GM12878 (cell line): ENCODE data around the gene SETD9. TPM values are rescaled to one million over a fixed set of nuclear protein-coding genes. Genes with fewer than 3 reads are reported as not detected.

Experiments used
- ATAC-seq: fragments of 200-7000 bp; cut with Tn5 transposase; 3 replicates; pipeline ENCODE4 v1.9.1; 2020; ENCODE audit warnings: mild to moderate bottlenecking, moderate library complexity
- BruUV-seq: library from RNA; stranded (reverse); fragments of 400-500 nt; replicated peaks from 2 replicates; lab custom pipeline; 2021; lab: Mats Ljungman, UMichigan
- CTCF ChIA-PET: fragments of 300-600 bp; sonication (Branson Sonifier 250); formaldehyde crosslinking; extraction: SDS; loops from one replicate; lab custom pipeline; 2021; ENCODE audit warnings: inconsistent platforms; lab: Yijun Ruan, JAX
- POLR2A ChIA-PET: fragments of 350-600 bp; formaldehyde crosslinking; extraction: SDS; loops from one replicate; lab custom pipeline; 2021; ENCODE audit warnings: inconsistent platforms; lab: Charles Lee
- RAD21 ChIA-PET: fragments of 300-600 bp; sonication (Branson Sonifier 250); formaldehyde crosslinking; loops from one replicate; lab custom pipeline; 2023; ENCODE audit warnings: antibody characterized with exemption; ENCODE audit not compliant: unreplicated experiment; lab: Charles Lee
- SMC1A ChIA-PET: fragments of 300-600 bp; sonication (Branson Sonifier 250); formaldehyde crosslinking; loops from one replicate; lab custom pipeline; 2023; ENCODE audit not compliant: unreplicated experiment, uncharacterized antibody; lab: Charles Lee
- DNase-seq: peaks from one replicate; pipeline ENCODE4 v3.0.0-alpha.2; 2011; ENCODE audit warnings: low read depth, low spot score
- FAIRE-seq: peaks from 3 replicates; lab custom pipeline; 2011; peaks lifted over from hg19 to GRCh38; lab: Jason Lieb, UNC
- H2AFZ ChIP-seq: 2 replicates; pipeline ENCODE4 v1.6.0; 2011; ENCODE audit warnings: low read depth, low read length, control low read depth; ENCODE audit not compliant: control insufficient read depth
- H3K27ac ChIP-seq: 2 replicates; pipeline ENCODE4 v1.5.1; 2011; ENCODE audit warnings: control low read depth; ENCODE audit not compliant: control insufficient read depth, insufficient read depth
- H3K27me3 ChIP-seq, 2 experiments: replicated peaks in 1 of 2; 2 replicates each; pipeline versions ENCODE4 v1.6.0 to v1.6.1; 2011; ENCODE audit warnings: low read length in 1 of 2; ENCODE audit not compliant: control insufficient read depth in 2 of 2, insufficient read depth in 2 of 2
- H3K36me3 ChIP-seq, 2 experiments: 2 replicates each; pipeline ENCODE4 v1.5.1; 2011; ENCODE audit warnings: low read length in 1 of 2; ENCODE audit not compliant: control insufficient read depth in 2 of 2, insufficient read depth in 2 of 2
- H3K4me1 ChIP-seq: 2 replicates; pipeline ENCODE4 v1.6.1; 2011; ENCODE audit warnings: mild to moderate bottlenecking, low read length, moderate library complexity, mixed read lengths; ENCODE audit not compliant: control insufficient read depth, insufficient read depth
- H3K4me2 ChIP-seq: 2 replicates; pipeline ENCODE4 v1.6.0; 2011; ENCODE audit warnings: control low read depth; ENCODE audit not compliant: control insufficient read depth, insufficient read depth
- H3K4me3 ChIP-seq: fragments of 200-600 bp; sonication (generic); 2 replicates; pipeline ENCODE4 v1.5.1; 2016
- H3K79me2 ChIP-seq: 2 replicates; pipeline ENCODE4 v1.6.0; 2011; ENCODE audit warnings: low read length; ENCODE audit not compliant: control insufficient read depth, insufficient read depth
- H3K9ac ChIP-seq: 2 replicates; pipeline ENCODE4 v1.8.0; 2011; ENCODE audit warnings: low read length, control low read depth, mixed read lengths; ENCODE audit not compliant: control insufficient read depth, insufficient read depth
- H3K9me3 ChIP-seq: replicated peaks from 3 replicates; pipeline ENCODE4 v1.5.1; 2011; ENCODE audit warnings: mild to moderate bottlenecking, low read length; ENCODE audit not compliant: control insufficient read depth, insufficient read depth
- H4K20me1 ChIP-seq: 2 replicates; pipeline ENCODE4 v1.6.0; 2011; ENCODE audit not compliant: control insufficient read depth, insufficient read depth
- ESRRA ChIP-seq: IDR thresholded peaks from 2 replicates; pipeline ENCODE4 v1.6.1; 2012; ENCODE audit warnings: mild to moderate bottlenecking, low read length, improper control_type of control experiment
- ETV6 ChIP-seq, 2 experiments: fragments of 450-650 bp in 1 of 2; IDR thresholded peaks in 1 of 2; conservative IDR thresholded peaks in 1 of 2; 2 replicates each; pipeline ENCODE4 v1.6.1; 2014; ENCODE audit warnings: antibody characterized with exemption in 1 of 2, borderline replicate concordance in 1 of 2, low read depth in 1 of 2, mild to moderate bottlenecking in 1 of 2, moderate library complexity in 1 of 2
- MEF2B ChIP-seq: fragments of 450-650 bp; IDR thresholded peaks from 2 replicates; pipeline ENCODE4 v1.6.1; 2018; ENCODE audit warnings: mild to moderate bottlenecking, moderate library complexity; ENCODE audit not compliant: partially characterized antibody, poor library complexity, severe bottlenecking
- MTA3 ChIP-seq: IDR thresholded peaks from 2 replicates; pipeline ENCODE4 v1.6.1; 2012; ENCODE audit warnings: low read length, inconsistent platforms, borderline replicate concordance
- MXI1 ChIP-seq: fragments of 150-350 bp; IDR thresholded peaks from 2 replicates; pipeline ENCODE4 v1.6.1; 2011; ENCODE audit warnings: low read depth, mild to moderate bottlenecking, inconsistent platforms, low read length, improper control_type of control experiment
- NR2C1 ChIP-seq: fragments of 450-650 bp; IDR thresholded peaks from 2 replicates; pipeline ENCODE4 v1.6.1; 2017; ENCODE audit warnings: antibody characterized with exemption, mild to moderate bottlenecking, moderate library complexity
- PAX5 ChIP-seq: IDR thresholded peaks from 2 replicates; pipeline ENCODE4 v1.6.1; 2011; ENCODE audit warnings: low read depth, low read length, borderline replicate concordance
- PBX3 ChIP-seq: IDR thresholded peaks from 2 replicates; pipeline ENCODE4 v1.6.1; 2011; ENCODE audit warnings: mild to moderate bottlenecking, low read depth, low read length, moderate library complexity; ENCODE audit not compliant: insufficient replicate concordance
- POU2F2 ChIP-seq: IDR thresholded peaks from 3 replicates; pipeline ENCODE4 v1.6.1; 2011; ENCODE audit warnings: low read depth, mild to moderate bottlenecking, low read length, borderline replicate concordance
- RAD21 ChIP-seq: IDR thresholded peaks from 2 replicates; pipeline ENCODE4 v1.6.1; 2011; ENCODE audit warnings: mild to moderate bottlenecking, low read depth, low read length, moderate library complexity; ENCODE audit not compliant: insufficient read depth
- RB1 ChIP-seq: fragments of 450-650 bp; formaldehyde crosslinking; IDR thresholded peaks from 2 replicates; pipeline ENCODE4 v1.6.1; 2017; ENCODE audit warnings: mild to moderate bottlenecking, borderline replicate concordance
- SIX5 ChIP-seq: IDR thresholded peaks from 2 replicates; pipeline ENCODE4 v1.6.1; 2011; ENCODE audit warnings: mild to moderate bottlenecking, low read depth, low read length, moderate library complexity; ENCODE audit not compliant: severe bottlenecking
- SMAD5 ChIP-seq: IDR thresholded peaks from 2 replicates; pipeline ENCODE4 v1.6.1; 2016; ENCODE audit warnings: antibody characterized with exemption, low read depth
- SMC3 ChIP-seq: IDR thresholded peaks from 2 replicates; pipeline ENCODE4 v1.6.1; 2011; ENCODE audit warnings: low read length, improper control_type of control experiment, borderline replicate concordance
- SREBF1 ChIP-seq: IDR thresholded peaks from 2 replicates; pipeline ENCODE4 v1.6.1; 2012; ENCODE audit warnings: mild to moderate bottlenecking, low read length
- SUPT20H ChIP-seq: IDR thresholded peaks from 2 replicates; pipeline ENCODE4 v1.6.1; 2011; ENCODE audit warnings: low read depth, mild to moderate bottlenecking, low read length, moderate library complexity, borderline replicate concordance; ENCODE audit not compliant: control insufficient read depth
- TARDBP ChIP-seq: IDR thresholded peaks from 2 replicates; pipeline ENCODE4 v1.6.1; 2016; ENCODE audit warnings: borderline replicate concordance
- ZNF24 ChIP-seq: fragments of 450-650 bp; IDR thresholded peaks from 2 replicates; pipeline ENCODE4 v1.6.1; 2017; ENCODE audit warnings: antibody characterized with exemption, mild to moderate bottlenecking
- ZNF592 ChIP-seq: fragments of 450-650 bp; IDR thresholded peaks from 2 replicates; pipeline ENCODE4 v1.6.1; 2017; ENCODE audit warnings: mild to moderate bottlenecking, moderate library complexity
- WGBS: methylation state at CpG from one replicate; pipeline ENCODE4 v1.1.6; 2016; ENCODE audit warnings: low lambda C conversion rate; ENCODE audit not compliant: insufficient replicate concordance, insufficient coverage; ENCODE audit errors: missing lambda C conversion rate; 5-methylcytosine and 5-hydroxymethylcytosine counted together
- in situ Hi-C: fragments of 300-500 bp; cut with MboI; formaldehyde crosslinking; loops from 9 replicates; pipeline ENCODE4 v1.14.3; 2018; ENCODE audit warnings: mixed read lengths
- intact Hi-C: fragments of 100-400 bp; cut with micrococcal nuclease; formaldehyde crosslinking; loops from one replicate; pipeline ENCODE4 v1.14.2; 2022; ENCODE audit not compliant: unreplicated experiment
- polyA plus RNA-seq, 11 experiments: library from polyadenylated mRNA; depleted of rRNA in 4 of 11; unstranded in 6 of 11; stranded (reverse) in 5 of 11; fragments of >200 nt; fragmentation: Nextera tagmentation in 4 of 11; fragmentation: Illumina TruSeq in 1 of 11; extraction: Ambion mirVana in 4 of 11; extraction: Trizol in 1 of 11; gene quantifications; 1 replicate in 1 of 11; 2 replicates in 10 of 11; pipeline versions ENCODE4 v1.2.1 to v1.2.3, GENCODE V29; 2011 to 2016; ENCODE audit warnings: inconsistent platforms in 2 of 11, missing spikeins in 2 of 11, low read depth in 1 of 11
- total RNA-seq, 4 experiments: library from RNA; depleted of rRNA in 3 of 4; stranded (reverse); fragments of >200 nt in 3 of 4; fragmentation: Illumina TruSeq in 1 of 4; extraction: Trizol in 1 of 4; gene quantifications; 2 replicates each; pipeline versions ENCODE4 v1.2.1 to v1.2.3, GENCODE V29; 2013 to 2021

The SETD9 gene
- total and polyA plus RNA-seq, 10 of the 15 experiments (the other 5 are each of a cell fraction or from before 2014, with no cell fraction given) = 8.7 to 17.8 (median 12.6) TPM

DNA sequence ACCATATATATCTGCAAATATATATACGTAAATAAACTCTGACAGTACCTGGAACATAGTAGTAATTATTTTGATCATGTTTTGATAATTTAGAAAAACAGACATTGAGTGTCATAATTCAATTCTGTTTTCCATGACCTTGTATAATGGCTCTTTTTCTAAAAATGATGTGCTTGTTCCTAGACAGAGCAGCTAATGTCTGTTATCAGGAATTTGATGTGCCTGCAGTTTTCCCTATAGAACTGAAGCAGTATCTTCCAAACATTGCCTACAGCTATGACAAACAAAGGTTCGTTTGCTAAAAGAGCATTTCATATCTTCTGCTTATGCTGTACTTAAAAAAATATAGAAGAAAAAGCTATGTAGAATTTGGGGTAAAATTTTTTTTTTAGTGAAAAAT lies 5.3 kb downstream of the SETD9 start (continued):
- TF ChIP-seq SUPT20H (no peak), POU2F2 (no peak), ETV6 (conservative IDR thresholded peaks at IDR 0.05 in 1 of 2, IDR thresholded peaks at IDR 0.05 in 1 of 2; ENCODE audit: borderline replicate concordance in 1 of 2, low read depth in 1 of 2) (no peak), SREBF1 (no peak), PBX3 (no peak), SMAD5 (no peak), MTA3 (no peak)

GRCh38 chr5:56917534-56917933 lies 8.1 kb downstream of the SETD9 start:
- ChIA-PET SMC1A (interaction anchor here (0.7 to 1.3 kb wide), 4 partner anchors 9 to 302 kb away, joined by 3 to 5 read pairs (median 4); no protein-coding TSS in a partner anchor), POLR2A (no interaction called here), CTCF (interaction anchor here (0.6 to 2.7 kb wide), 7 partner anchors 15 to 424 kb away, joined by 3 to 10 read pairs (median 4); no protein-coding TSS in a partner anchor), RAD21 (no interaction called here)
- H3K79me2 ChIP-seq = no peaks in the 10 kb centered on the region
- no TSS peak for BruUV-seq
- no peak overlapping the region for H3K4me3 ChIP-seq
- ATAC-seq (peak; percentile 39; the same call in 2 of the 3 replicates), DNase-seq (no peak), FAIRE-seq (no peak)
- no peak overlapping the region for H3K9ac ChIP-seq
- H3K27ac ChIP-seq = no peak overlapping the region
- WGBS = 96% methylated on average over 2 of the region's 2 CpGs
- H2AFZ ChIP-seq = no peak overlapping the region
- no peaks in the 10 kb centered on the region for H3K36me3 ChIP-seq
- H3K9me3 ChIP-seq = no peaks in the 10 kb centered on the region
- in situ Hi-C loops (loop anchor here (25.0 kb wide), 1 partner anchor 1545 kb away; the partner anchor contains the start of gene PLK2), intact Hi-C loops (no loop called here)
- H3K27me3 ChIP-seq = no peaks in the 10 kb centered on the region
- no peaks in the 10 kb centered on the region for H4K20me1 ChIP-seq
- no peaks in the 10 kb centered on the region for H3K4me1 ChIP-seq
- no peak overlapping the region for H3K4me2 ChIP-seq
- TF ChIP-seq PAX5 (no peak), MXI1 (no peak), TARDBP (no peak), RAD21 (no peak), SIX5 (no peak), ZNF24 (no peak), NR2C1 (no peak), MEF2B (no peak), ESRRA (no peak), SMC3 (no peak), ZNF592 (no peak), RB1 (no peak)
